ENCODE data around the gene ZFYVE28.

Gene ZFYVE28

GRCh38 chr4:2448589-2448988, 30.1 kb upstream of the ZFYVE28 start:
- TF ChIP-seq MAX (IDR thresholded peaks at IDR 0.05) (no peak), YY1 (IDR thresholded peaks at IDR 0.05; ENCODE audit: low read depth) (no peak), NFIC (IDR thresholded peaks at IDR 0.05) (no peak), TEAD4 (IDR thresholded peaks at IDR 0.05) (no peak), TAF1 (IDR thresholded peaks at IDR 0.05; ENCODE audit: low read depth) (no peak), REST (IDR thresholded peaks at IDR 0.05; ENCODE audit: low read depth) (no peak), CEBPB (IDR thresholded peaks at IDR 0.05) (no peak), CREB1 (IDR thresholded peaks at IDR 0.05; ENCODE audit: low read depth) (no peak), FOXM1 (IDR thresholded peaks at IDR 0.05; ENCODE audit: borderline replicate concordance, low read depth) (no peak), TCF12 (IDR thresholded peaks at IDR 0.05; ENCODE audit: low read depth) (no peak), EGR1 (IDR thresholded peaks at IDR 0.05) (no peak), EP300 (IDR thresholded peaks at IDR 0.05; ENCODE audit: borderline replicate concordance) (no peak), USF1 (IDR thresholded peaks at IDR 0.05) (no peak)

GRCh38 chr4:2446656-2447564, 28.5 kb upstream of the ZFYVE28 start:
- TF ChIP-seq TCF12 (IDR thresholded peaks at IDR 0.05; ENCODE audit: low read depth) = no peak

GRCh38 chr4:2445571-2445970, 27.1 kb upstream of the ZFYVE28 start:
- TF ChIP-seq RAD21 (IDR thresholded peaks at IDR 0.05; ENCODE audit: low read depth) = no peak
- TF ChIP-seq CEBPB (IDR thresholded peaks at IDR 0.05) = no peak
- no peak for TF ChIP-seq YY1 (IDR thresholded peaks at IDR 0.05; ENCODE audit: low read depth)
- no peak for TF ChIP-seq EP300 (IDR thresholded peaks at IDR 0.05; ENCODE audit: borderline replicate concordance)
- no peak for TF ChIP-seq ZBTB7A (IDR thresholded peaks at IDR 0.05; ENCODE audit: low read depth)
- no peak for TF ChIP-seq CREB1 (IDR thresholded peaks at IDR 0.05; ENCODE audit: low read depth)
- no peak for TF ChIP-seq EGR1 (IDR thresholded peaks at IDR 0.05)
- no peak for TF ChIP-seq TEAD4 (IDR thresholded peaks at IDR 0.05)
- no peak for TF ChIP-seq REST (IDR thresholded peaks at IDR 0.05; ENCODE audit: low read depth)
- TF ChIP-seq FOXM1 (IDR thresholded peaks at IDR 0.05; ENCODE audit: borderline replicate concordance, low read depth) = no peak
- no peak for TF ChIP-seq TCF12 (IDR thresholded peaks at IDR 0.05; ENCODE audit: low read depth)
- TF ChIP-seq MAX (IDR thresholded peaks at IDR 0.05) = no peak
- no peak for TF ChIP-seq NFIC (IDR thresholded peaks at IDR 0.05)
- TF ChIP-seq TAF1 (IDR thresholded peaks at IDR 0.05; ENCODE audit: low read depth) = no peak
- no peak for TF ChIP-seq USF1 (IDR thresholded peaks at IDR 0.05)

- TF ChIP-seq REST (IDR thresholded peaks at IDR 0.05; ENCODE audit: low read depth) = no peak
- no peak for TF ChIP-seq CREB1 (IDR thresholded peaks at IDR 0.05; ENCODE audit: low read depth)
- TF ChIP-seq NFIC (IDR thresholded peaks at IDR 0.05) = no peak
- TF ChIP-seq TCF12 (IDR thresholded peaks at IDR 0.05; ENCODE audit: low read depth) = no peak
- no peak for TF ChIP-seq USF1 (IDR thresholded peaks at IDR 0.05)
- TF ChIP-seq TEAD4 (IDR thresholded peaks at IDR 0.05) = no peak
- TF ChIP-seq EP300 (IDR thresholded peaks at IDR 0.05; ENCODE audit: borderline replicate concordance) = no peak
- TF ChIP-seq MAX (IDR thresholded peaks at IDR 0.05) = no peak
- no peak for TF ChIP-seq CEBPB (IDR thresholded peaks at IDR 0.05)
- no peak for TF ChIP-seq FOXM1 (IDR thresholded peaks at IDR 0.05; ENCODE audit: borderline replicate concordance, low read depth)
- no peak for TF ChIP-seq EGR1 (IDR thresholded peaks at IDR 0.05)
- TF ChIP-seq RAD21 (IDR thresholded peaks at IDR 0.05; ENCODE audit: low read depth) = no peak
- no peak for TF ChIP-seq TAF1 (IDR thresholded peaks at IDR 0.05; ENCODE audit: low read depth)
- no peak for TF ChIP-seq ZBTB7A (IDR thresholded peaks at IDR 0.05; ENCODE audit: low read depth)
- no peak for TF ChIP-seq YY1 (IDR thresholded peaks at IDR 0.05; ENCODE audit: low read depth)
Observed at GRCh38 chr4:2445130-2445529, 26.7 kb upstream of the ZFYVE28 start.
